Thoracic aorta (tissue), 2 donors: ENCODE results near the gene CDK10. TPM values are rescaled to one million over a fixed set of nuclear protein-coding genes. Genes with fewer than 3 reads are reported as not detected.

Experiments used
- ATAC-seq: fragments of 150-250 bp; one replicate; pipeline ENCODE4 v1.8.0; 2017; ENCODE audit warnings: low read depth; ENCODE audit not compliant: insufficient number of reproducible peaks, low FRiP score
- DNase-seq: peaks from one replicate; pipeline ENCODE4 v3.0.0-alpha.2; 2020; ENCODE audit warnings: low spot score
- H3K27ac ChIP-seq, 2 donors: fragments of 200-600 bp; sonication (generic); 1 replicate in 1 of 2; 2 replicates in 1 of 2; pipeline ENCODE4 v1.5.1; 2016; ENCODE audit warnings: mild to moderate bottlenecking in 2 of 2, moderate library complexity in 2 of 2
- H3K27me3 ChIP-seq: fragments of 200-600 bp; sonication (generic); replicated peaks from 2 replicates; pipeline ENCODE4 v1.6.0; 2016; ENCODE audit warnings: mild to moderate bottlenecking; ENCODE audit not compliant: insufficient read depth
- H3K36me3 ChIP-seq: fragments of 200-600 bp; sonication (generic); one replicate; pipeline ENCODE4 v1.5.1; 2016
- H3K4me1 ChIP-seq, 2 donors: fragments of 200-600 bp; sonication (generic); 1 replicate in 1 of 2; 2 replicates in 1 of 2; pipeline versions ENCODE4 v1.5.1 to v1.6.0; 2016; ENCODE audit warnings: low read depth in 2 of 2, mild to moderate bottlenecking in 1 of 2; ENCODE audit not compliant: control insufficient read depth in 1 of 2
- H3K4me3 ChIP-seq: fragments of 200-600 bp; sonication (generic); 2 replicates; pipeline ENCODE4 v1.5.1; 2016; ENCODE audit warnings: mild to moderate bottlenecking
- H3K9me3 ChIP-seq: fragments of 200-600 bp; sonication (generic); 2 replicates; pipeline ENCODE4 v1.5.1; 2016
- total RNA-seq, 2 donors: library from RNA; depleted of rRNA; stranded (reverse); fragments of >200 nt; gene quantifications; one replicate each; pipeline versions ENCODE4 v1.1.0 to v1.2.3, GENCODE V29; 2016
- TF ChIP-seq, protein P1 (sequence below): fragments of 200-600 bp; sonication (generic); IDR thresholded peaks from one replicate; pipeline ENCODE4 v1.5.1; 2019; ENCODE audit warnings: antibody characterized with exemption

CDK10 gene
- total RNA-seq, 2 donors from 2014 or later: 20.3 to 35.2 TPM

DNA sequence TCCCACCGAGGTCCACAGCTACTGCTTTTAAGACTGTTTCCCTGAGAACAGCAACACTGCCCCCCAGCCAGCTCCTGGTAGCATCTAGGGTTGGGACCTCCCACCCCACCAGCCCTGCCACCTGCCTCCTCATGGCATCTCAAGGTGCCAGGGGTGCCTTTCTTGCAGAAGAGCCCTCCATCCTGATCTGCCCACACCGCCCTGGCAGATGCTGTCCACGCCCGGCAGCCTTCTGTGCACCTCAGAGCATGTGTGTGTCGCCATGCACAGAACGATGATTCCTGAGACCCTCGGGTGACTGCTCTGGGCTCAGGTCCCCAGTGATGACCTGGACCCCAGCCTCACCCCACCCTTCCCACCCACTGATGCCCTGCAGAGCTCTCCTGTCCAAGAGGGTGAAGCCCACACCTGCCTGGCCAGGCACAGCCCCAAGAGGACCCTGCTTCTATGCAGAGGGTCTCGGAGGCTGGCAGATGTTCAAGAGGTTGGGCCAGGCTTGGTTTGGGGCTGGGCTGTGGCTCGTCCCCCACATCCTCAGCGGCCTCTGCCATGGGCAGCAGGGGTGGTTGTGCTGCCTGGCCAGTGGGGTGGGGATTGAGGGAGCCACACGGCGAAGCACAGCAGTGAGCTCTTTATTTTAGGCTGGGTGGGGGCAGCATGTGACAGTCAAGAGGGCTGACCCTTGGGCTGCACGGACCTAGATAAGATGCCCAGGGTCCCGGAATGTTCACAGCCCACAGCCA is 20.2 kb downstream of the CDK10 start:
- TF ChIP-seq, protein P1, sequence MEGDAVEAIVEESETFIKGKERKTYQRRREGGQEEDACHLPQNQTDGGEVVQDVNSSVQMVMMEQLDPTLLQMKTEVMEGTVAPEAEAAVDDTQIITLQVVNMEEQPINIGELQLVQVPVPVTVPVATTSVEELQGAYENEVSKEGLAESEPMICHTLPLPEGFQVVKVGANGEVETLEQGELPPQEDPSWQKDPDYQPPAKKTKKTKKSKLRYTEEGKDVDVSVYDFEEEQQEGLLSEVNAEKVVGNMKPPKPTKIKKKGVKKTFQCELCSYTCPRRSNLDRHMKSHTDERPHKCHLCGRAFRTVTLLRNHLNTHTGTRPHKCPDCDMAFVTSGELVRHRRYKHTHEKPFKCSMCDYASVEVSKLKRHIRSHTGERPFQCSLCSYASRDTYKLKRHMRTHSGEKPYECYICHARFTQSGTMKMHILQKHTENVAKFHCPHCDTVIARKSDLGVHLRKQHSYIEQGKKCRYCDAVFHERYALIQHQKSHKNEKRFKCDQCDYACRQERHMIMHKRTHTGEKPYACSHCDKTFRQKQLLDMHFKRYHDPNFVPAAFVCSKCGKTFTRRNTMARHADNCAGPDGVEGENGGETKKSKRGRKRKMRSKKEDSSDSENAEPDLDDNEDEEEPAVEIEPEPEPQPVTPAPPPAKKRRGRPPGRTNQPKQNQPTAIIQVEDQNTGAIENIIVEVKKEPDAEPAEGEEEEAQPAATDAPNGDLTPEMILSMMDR: no peak
- Histone ChIP-seq H3K36me3 (no peaks in the 10 kb centered on the region), H3K9me3 (no peaks in the 10 kb centered on the region), H3K27ac (no peak overlapping the region), H3K27me3 (no peaks in the 10 kb centered on the region), H3K4me1 (peaks cover 0 to 6% of the 10 kb centered on the region in 2 donors), H3K4me3 (no peak overlapping the region)
- ATAC-seq (no peak), DNase-seq (no peak)

GRCh38 chr16:89707695-89708094 is 21.2 kb downstream of the CDK10 start:
- no peak for ATAC-seq
- H3K9me3 ChIP-seq: no peaks in the 10 kb centered on the region
- no peak overlapping the region for H3K4me3 ChIP-seq
- H3K4me1 ChIP-seq: peaks cover 0 to 7% of the 10 kb centered on the region in 2 donors
- DNase-seq: no peak
- TF ChIP-seq, protein P1: no peak
- no peaks in the 10 kb centered on the region for H3K27me3 ChIP-seq
- H3K27ac ChIP-seq: no peak overlapping the region
- H3K36me3 ChIP-seq: no peaks in the 10 kb centered on the region

- H3K4me1 ChIP-seq: peaks cover 0 to 7% of the 10 kb centered on the region in 2 donors
- no peaks in the 10 kb centered on the region for H3K27me3 ChIP-seq
- no peak for ATAC-seq
- no peaks in the 10 kb centered on the region for H3K36me3 ChIP-seq
- no peak for DNase-seq
- no peak overlapping the region for H3K27ac ChIP-seq
- TF ChIP-seq, protein P1: no peak
- H3K9me3 ChIP-seq: no peaks in the 10 kb centered on the region
- H3K4me3 ChIP-seq: no peak overlapping the region
Observed at GRCh38 chr16:89708481-89708931, 22.0 kb downstream of the CDK10 start.

- TF ChIP-seq, protein P1: no peak
- DNase-seq (no peak), ATAC-seq (no peak)
- Histone ChIP-seq H3K4me3 (no peak overlapping the region), H3K27me3 (no peaks in the 10 kb centered on the region), H3K9me3 (no peaks in the 10 kb centered on the region), H3K4me1 (peaks cover 0 to 7% of the 10 kb centered on the region in 2 donors), H3K27ac (no peak overlapping the region), H3K36me3 (no peaks in the 10 kb centered on the region)
Observed at GRCh38 chr16:89709166-89709565, 22.7 kb downstream of the CDK10 start.

DNA sequence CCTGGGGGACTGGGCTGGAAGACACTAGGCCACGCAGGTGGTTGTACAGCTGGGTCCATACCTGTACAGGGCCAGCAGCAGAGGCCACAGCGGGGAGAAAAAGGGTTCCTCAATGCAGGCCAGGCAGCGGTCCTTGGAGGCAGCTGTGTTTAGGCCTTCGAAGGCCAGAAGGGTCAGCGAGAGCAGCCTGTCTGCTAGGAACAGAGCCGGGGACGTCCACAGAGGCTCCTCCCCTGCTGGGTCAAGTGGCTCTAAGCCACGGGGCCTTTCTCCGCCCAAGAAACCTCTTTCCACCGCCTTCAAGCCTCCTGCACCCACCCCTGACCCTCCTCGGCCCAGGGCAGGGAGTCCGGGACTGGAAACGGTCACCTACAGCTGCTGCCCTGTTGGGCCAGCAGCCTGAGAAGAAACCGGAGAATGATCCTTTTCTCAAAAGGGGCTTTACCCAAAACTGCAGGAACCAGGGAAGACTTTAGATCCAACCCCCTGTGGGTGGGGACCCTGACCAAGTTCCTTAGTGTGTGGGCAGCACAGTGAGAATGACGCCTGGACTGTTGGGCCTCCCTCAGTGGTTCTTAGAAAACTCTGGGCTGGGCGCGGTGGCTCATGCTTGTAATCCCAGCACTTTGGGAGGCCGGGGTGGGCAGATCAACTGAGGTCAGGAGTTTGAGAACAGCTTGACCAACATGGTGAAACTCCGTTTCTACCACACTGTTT is 23.4 kb downstream of the CDK10 start:
- H3K27ac ChIP-seq: no peak overlapping the region
- H3K4me3 ChIP-seq: no peak overlapping the region
- ATAC-seq (no peak), DNase-seq (no peak)
- TF ChIP-seq, protein P1: no peak
- no peaks in the 10 kb centered on the region for H3K9me3 ChIP-seq
- peaks cover 0 to 7% of the 10 kb centered on the region in 2 donors for H3K4me1 ChIP-seq
- no peaks in the 10 kb centered on the region for H3K27me3 ChIP-seq
- H3K36me3 ChIP-seq: no peaks in the 10 kb centered on the region
